Measurements from ENCODE around the gene LRP1B. TPM values are rescaled to one million over a fixed set of nuclear protein-coding genes. Genes with fewer than 3 reads are reported as not detected.

Gene LRP1B
- total RNA-seq, 3 donors from 2014 or later, result not detected

DNA sequence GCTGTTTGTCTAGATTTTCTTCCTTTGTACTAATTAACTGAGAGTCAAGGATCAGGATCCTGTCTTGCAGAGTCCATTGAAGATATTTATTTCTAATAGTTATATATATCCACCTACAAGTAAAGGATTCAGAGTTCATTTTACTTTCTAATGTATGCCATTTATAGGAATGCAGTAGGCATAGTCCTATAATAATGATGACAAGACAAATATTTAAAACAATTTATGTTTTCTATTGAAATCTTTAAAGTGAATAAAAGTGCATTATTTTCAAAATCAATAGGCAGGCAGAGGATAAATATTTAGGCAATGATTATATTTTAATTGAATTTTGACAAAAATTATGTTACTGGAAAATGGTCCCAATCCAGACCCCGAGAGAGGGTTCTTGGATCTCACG is 1919.9 kb downstream of the LRP1B start:
- H3K4me1 Mint-ChIP-seq (ENCODE audit: low read depth), result no peaks in the 10 kb centered on the region
- H3K27me3 Mint-ChIP-seq (ENCODE audit: low read depth), result no peaks in the 10 kb centered on the region

DNA sequence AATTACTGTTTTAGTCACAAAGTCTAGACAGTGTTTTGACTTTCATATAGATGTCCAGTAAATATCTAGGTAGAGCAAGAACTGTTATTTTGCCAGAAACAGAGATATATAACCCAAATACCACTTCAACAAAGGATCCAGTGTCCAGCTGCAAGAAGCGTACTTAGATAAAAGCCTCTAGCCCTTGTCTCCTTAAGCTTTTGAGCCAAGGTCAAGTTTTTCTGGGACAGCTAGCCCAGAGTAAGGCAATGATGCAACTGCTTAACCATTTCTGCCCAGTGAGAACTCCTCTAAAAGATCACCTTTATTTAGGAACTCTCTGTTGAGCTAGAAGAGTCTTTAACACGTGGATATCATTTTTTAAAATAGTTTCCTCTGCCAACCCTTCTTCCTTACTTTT is 1925.7 kb downstream of the LRP1B start:
- ATAC-seq (no peak), DNase-seq (no peak)
- peaks cover 12% of the 10 kb centered on the region for H3K9me3 Mint-ChIP-seq
- H3K4me3 Mint-ChIP-seq, result no peak overlapping the region
- no peaks in the 10 kb centered on the region for H3K36me3 Mint-ChIP-seq (ENCODE audit: insufficient read depth)
- H3K27me3 Mint-ChIP-seq (ENCODE audit: low read depth), result no peaks in the 10 kb centered on the region
- H3K4me1 Mint-ChIP-seq (ENCODE audit: low read depth), result no peaks in the 10 kb centered on the region

More for the DNA sequence above, 1919.9 kb downstream of the LRP1B start:
- DNase-seq (no peak), ATAC-seq (no peak)
- H3K36me3 Mint-ChIP-seq (ENCODE audit: insufficient read depth), result no peaks in the 10 kb centered on the region
- no peak overlapping the region for H3K4me3 Mint-ChIP-seq
- H3K9me3 Mint-ChIP-seq, result peaks cover 17% of the 10 kb centered on the region

DNA sequence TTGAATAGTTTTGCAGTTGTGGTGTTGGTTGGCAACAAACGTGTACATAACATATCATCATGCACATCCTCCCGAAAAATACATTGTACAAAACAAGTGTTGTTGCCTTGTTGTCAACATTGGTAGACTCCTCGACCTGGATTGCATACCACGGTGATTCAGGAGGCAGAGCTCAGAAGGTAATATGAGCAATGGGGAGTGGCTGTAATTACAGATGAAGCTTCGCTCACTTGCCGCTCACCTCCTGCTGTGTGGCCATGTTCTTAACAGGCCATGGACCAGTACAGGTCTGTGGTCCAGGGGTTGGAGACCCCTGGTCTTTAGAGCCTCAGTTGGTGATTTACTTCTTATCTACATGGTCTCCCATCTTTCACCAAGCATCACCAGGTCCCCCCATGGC is 1927.5 kb downstream of the LRP1B start:
- Mint-ChIP-seq H3K27me3 (ENCODE audit: low read depth) (no peaks in the 10 kb centered on the region), H3K4me3 (no peak overlapping the region), H3K4me1 (ENCODE audit: low read depth) (no peaks in the 10 kb centered on the region), H3K9me3 (peaks cover 9% of the 10 kb centered on the region), H3K36me3 (ENCODE audit: insufficient read depth) (no peaks in the 10 kb centered on the region)
- DNase-seq (no peak), ATAC-seq (no peak)

DNA sequence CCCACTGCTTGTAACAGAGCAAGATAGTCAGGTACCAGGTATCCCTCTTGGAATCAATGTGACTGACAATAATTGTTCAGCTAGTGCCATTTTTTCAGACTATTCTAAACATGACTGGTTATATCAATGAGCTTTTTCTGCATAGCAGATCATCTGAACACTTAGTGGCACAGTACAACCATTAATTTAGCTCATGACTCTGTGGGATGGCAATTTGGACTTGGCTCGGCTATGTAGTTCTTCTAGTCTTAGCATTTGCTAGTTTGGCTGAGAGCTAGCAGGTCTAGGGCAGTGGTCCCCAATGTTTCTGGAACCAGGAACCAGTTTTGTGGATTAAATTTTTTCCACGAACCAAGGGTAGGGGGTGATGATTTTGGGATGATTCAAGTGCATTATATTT is 1929.2 kb downstream of the LRP1B start:
- no peaks in the 10 kb centered on the region for H3K4me1 Mint-ChIP-seq (ENCODE audit: low read depth)
- no peak for ATAC-seq
- H3K27me3 Mint-ChIP-seq (ENCODE audit: low read depth), result no peaks in the 10 kb centered on the region
- no peak overlapping the region for H3K4me3 Mint-ChIP-seq
- DNase-seq, result no peak
- H3K36me3 Mint-ChIP-seq (ENCODE audit: insufficient read depth), result no peaks in the 10 kb centered on the region
- H3K9me3 Mint-ChIP-seq, result peaks cover 13% of the 10 kb centered on the region

- Mint-ChIP-seq H3K27me3 (ENCODE audit: low read depth) (no peaks in the 10 kb centered on the region), H3K36me3 (ENCODE audit: insufficient read depth) (no peaks in the 10 kb centered on the region), H3K9me3 (peaks cover 13% of the 10 kb centered on the region), H3K4me1 (ENCODE audit: low read depth) (no peaks in the 10 kb centered on the region), H3K4me3 (no peak overlapping the region)
- ATAC-seq (no peak), DNase-seq (no peak)
Measured at GRCh38 chr2:140200764-140201163, 1930.1 kb downstream of the LRP1B start.

DNA sequence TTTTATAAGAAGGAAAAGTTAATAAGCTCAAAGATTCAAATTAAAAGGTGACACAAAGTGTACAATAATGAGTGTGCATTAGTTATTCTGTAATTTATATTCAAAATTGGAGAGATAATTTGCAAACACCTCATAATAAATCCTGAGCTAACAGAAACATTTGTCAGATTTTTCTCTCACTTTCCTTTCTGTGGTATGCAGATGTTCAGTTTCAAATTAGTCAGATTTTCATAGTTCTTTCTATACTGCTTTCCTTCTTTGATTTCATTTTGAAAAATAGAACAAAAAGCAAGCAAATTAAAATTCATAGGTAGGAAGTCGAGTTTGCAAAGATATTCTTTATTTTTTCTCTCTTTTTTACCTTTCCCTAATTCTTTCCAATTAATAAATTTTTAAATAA is 1930.5 kb downstream of the LRP1B start:
- H3K4me1 Mint-ChIP-seq (ENCODE audit: low read depth), result no peaks in the 10 kb centered on the region
- no peak for ATAC-seq
- H3K9me3 Mint-ChIP-seq, result peaks cover 16% of the 10 kb centered on the region

GRCh38 chr2:140199312-140199711 is 1931.5 kb downstream of the LRP1B start:
- Mint-ChIP-seq H3K9me3 (peaks cover 12% of the 10 kb centered on the region), H3K27me3 (ENCODE audit: low read depth) (no peaks in the 10 kb centered on the region), H3K4me1 (ENCODE audit: low read depth) (no peaks in the 10 kb centered on the region), H3K4me3 (no peak overlapping the region), H3K36me3 (ENCODE audit: insufficient read depth) (no peaks in the 10 kb centered on the region)
- ATAC-seq (no peak), DNase-seq (no peak)

More for the DNA sequence above, 1930.5 kb downstream of the LRP1B start:
- H3K4me3 Mint-ChIP-seq, result no peak overlapping the region
- DNase-seq, result no peak
- H3K27me3 Mint-ChIP-seq (ENCODE audit: low read depth), result no peaks in the 10 kb centered on the region
- H3K36me3 Mint-ChIP-seq (ENCODE audit: insufficient read depth), result no peaks in the 10 kb centered on the region

GRCh38 chr2:140187086-140187485 is 1943.7 kb downstream of the LRP1B start:
- DNase-seq (no peak), ATAC-seq (no peak)
- no peaks in the 10 kb centered on the region for H3K4me1 Mint-ChIP-seq (ENCODE audit: low read depth)
- H3K36me3 Mint-ChIP-seq (ENCODE audit: insufficient read depth), result no peaks in the 10 kb centered on the region
- peaks cover 5% of the 10 kb centered on the region for H3K9me3 Mint-ChIP-seq
- no peaks in the 10 kb centered on the region for H3K27me3 Mint-ChIP-seq (ENCODE audit: low read depth)
- no peak overlapping the region for H3K4me3 Mint-ChIP-seq

DNA sequence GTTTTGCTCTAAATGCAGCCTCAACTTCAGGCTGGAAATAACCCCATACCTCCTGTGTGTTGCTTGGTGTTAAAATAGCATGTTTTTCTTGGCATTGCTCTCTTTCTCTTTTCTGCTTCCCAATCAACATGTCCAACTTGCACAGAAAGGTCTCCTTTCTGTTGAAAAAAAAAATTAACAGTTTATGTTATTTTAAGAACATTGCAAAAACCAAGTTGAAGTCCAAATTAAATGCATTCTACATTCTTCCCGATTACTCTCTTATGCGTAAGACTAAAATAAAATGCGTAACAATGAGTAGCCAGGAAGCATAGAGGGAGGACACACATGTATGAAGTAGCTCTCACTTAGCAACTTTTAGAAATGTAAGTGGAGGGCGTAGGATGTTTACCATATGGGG is 1944.5 kb downstream of the LRP1B start:
- DNase-seq (no peak), ATAC-seq (no peak)
- no peaks in the 10 kb centered on the region for H3K27me3 Mint-ChIP-seq (ENCODE audit: low read depth)
- H3K9me3 Mint-ChIP-seq, result peaks cover 5% of the 10 kb centered on the region
- no peak overlapping the region for H3K4me3 Mint-ChIP-seq
- H3K36me3 Mint-ChIP-seq (ENCODE audit: insufficient read depth), result no peaks in the 10 kb centered on the region
- H3K4me1 Mint-ChIP-seq (ENCODE audit: low read depth), result no peaks in the 10 kb centered on the region

DNA sequence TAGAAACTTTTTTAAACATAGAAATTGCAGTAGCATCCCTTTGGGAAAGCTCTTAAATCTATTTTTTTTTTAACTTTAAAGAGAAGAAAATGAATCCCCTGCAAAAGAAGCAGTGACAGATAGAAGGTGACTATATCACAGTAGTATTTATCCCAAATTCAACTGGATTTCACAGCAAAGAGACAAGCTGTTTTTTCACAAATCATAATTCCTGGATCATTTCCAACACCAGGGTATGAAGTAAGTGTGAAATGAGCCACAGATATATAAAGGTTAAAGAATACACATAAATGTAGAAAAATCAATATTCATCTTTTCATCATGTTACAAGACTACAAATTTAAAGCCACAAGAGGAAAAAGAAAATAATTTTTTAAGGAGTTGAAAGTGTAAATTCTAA is 1945.7 kb downstream of the LRP1B start:
- Mint-ChIP-seq H3K4me1 (ENCODE audit: low read depth) (no peaks in the 10 kb centered on the region), H3K36me3 (ENCODE audit: insufficient read depth) (no peaks in the 10 kb centered on the region), H3K27me3 (ENCODE audit: low read depth) (no peaks in the 10 kb centered on the region), H3K4me3 (no peak overlapping the region), H3K9me3 (peaks cover 9% of the 10 kb centered on the region)
- ATAC-seq (no peak), DNase-seq (no peak)

DNA sequence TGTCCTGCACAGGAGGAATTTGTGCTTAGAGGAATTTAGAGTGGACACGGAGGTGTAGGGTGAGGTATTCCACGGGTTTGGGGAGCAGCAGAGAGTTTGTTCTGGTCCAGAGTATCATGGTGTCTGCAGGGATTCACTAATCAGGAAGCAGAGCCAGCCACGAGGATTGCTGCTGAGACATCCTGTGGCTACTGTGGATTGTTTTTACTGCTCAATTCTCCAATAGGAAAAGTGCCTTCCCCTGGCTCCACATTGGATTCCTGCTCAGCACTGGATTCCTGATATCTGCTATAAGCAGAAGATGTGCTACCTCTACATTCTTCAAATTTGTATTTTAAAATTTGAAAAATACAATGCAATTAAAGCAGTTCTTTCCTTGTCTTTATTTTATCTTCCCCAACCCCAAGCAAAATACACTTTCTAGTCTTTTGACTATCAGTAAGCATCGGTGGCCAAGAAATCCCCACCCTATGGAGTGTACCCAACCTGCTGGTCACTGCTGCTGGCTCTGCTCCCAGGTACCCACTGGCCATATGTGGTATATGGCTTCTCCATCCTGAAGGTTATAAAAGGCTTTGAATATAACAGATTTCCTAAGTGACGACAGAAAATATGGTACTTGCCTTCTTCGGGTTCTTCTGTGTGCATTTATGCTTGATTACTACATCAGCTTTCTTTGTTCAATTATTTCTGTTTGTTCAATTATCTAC is 1947.6 kb downstream of the LRP1B start:
- Mint-ChIP-seq H3K27me3 (ENCODE audit: low read depth) (no peaks in the 10 kb centered on the region), H3K36me3 (ENCODE audit: insufficient read depth) (no peaks in the 10 kb centered on the region), H3K4me3 (no peak overlapping the region), H3K4me1 (ENCODE audit: low read depth) (no peaks in the 10 kb centered on the region), H3K9me3 (peaks cover 9% of the 10 kb centered on the region)
- no peak for DNase-seq
- no peak for ATAC-seq

Data from activated T-cell treated with anti-CD3 and anti-CD28 coated beads, Interleukin-2, amount 50 U/mL, for 4 hours (primary cell).